ENCODE results near the gene STX1B.

- TF ChIP-seq POLR2AphosphoS5 (IDR thresholded peaks at IDR 0.05; ENCODE audit: borderline replicate concordance, low read depth, low read length) (no peak), EZH2 (IDR thresholded peaks at IDR 0.05) (no peak)
Measured at GRCh38 chr16:31043898-31044481, 33.6 kb upstream of the STX1B start.
